HG03460 (cell line): ENCODE results near the gene TOGARAM2.

Experiments used
- ATAC-seq: cut with Tn5 transposase; IDR thresholded peaks from one replicate; pipeline ENCODE4 v1.9.1; 2021; ENCODE audit not compliant: unreplicated experiment

The TOGARAM2 gene

DNA sequence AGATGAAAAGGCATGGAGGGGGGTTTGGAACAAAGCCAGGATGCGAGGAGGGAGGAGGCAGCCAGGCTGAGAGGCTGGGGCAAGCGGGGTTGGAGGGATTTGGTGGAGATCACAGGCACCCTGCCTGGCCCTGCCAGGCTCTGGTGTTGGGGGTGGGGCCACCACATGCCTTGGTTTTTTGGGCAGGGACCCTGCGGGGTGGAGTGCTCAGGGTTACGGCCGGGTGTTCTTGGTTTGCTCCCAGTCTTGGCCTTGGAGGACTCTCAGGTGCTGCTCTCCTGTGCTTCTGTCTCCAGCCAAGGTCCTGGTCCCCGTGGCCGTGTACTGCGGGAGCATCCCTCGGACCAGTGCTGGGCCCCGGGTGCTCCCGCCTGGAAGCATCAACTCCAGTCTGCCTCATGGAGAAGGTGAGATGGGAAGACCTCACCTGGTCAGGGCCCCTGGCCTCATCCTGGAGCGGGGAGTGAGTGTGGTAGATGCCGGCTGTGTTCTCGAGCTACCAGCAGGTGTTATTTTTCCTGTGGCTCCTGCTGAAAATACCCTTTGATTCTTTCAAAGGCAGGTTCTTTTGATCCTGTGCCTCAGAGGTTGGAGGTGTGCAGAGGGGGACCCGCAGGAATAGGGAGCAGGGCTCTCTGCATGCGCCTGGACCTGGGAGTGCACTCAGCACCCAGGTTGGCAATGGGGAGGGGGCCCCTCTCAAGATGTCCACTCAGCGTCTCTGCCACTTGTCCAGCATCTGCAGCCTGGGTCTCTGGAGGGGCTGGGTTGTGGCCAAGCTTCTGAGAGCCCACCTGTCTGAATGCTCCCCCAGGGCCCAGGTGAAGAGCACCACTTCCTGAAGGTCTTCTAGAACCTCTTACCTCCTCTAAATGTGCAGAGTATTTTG is 17.0 kb downstream of the TOGARAM2 start:
- ATAC-seq: no peak

DNA sequence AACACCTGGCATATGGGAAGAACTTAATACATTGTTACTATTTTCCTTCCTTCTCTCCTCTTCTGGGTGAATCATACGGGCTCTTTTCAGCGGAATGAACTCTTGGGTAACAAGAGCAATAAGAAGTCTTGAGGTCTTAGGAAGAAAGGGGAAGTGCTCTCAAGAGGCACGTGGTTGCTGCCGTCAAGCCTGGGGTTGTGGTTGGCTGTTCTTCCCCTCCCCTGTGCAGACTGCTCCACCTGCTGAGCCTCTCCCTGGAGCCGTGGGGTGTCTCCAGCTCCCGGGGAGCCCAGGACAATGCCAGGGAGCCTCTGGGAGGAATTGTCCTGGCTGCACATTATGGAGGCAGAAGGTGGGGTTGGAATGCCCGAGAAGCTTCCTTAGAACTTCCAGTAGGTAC is 19.4 kb downstream of the TOGARAM2 start:
- ATAC-seq: peak; percentile 91

DNA sequence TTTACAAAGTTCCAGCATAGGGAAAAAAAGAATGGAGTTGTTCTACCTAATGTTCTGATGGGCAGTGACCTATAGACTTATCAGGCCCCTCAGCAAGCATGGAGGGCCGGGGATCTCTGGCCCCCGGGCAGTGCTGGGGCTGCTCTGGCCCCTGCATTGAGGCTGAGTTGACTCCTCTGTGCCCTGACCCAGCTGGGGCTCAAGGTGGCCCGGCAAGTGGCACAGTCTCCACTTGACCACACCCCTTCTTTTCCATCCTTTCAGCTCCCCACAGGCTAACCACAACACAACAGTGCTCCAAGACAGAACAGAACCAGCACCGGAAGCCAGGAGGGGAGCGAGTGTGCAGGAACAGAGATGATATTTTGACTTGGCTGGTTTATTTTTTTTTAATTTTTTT is 19.9 kb downstream of the TOGARAM2 start:
- peak; percentile 12 for ATAC-seq

DNA sequence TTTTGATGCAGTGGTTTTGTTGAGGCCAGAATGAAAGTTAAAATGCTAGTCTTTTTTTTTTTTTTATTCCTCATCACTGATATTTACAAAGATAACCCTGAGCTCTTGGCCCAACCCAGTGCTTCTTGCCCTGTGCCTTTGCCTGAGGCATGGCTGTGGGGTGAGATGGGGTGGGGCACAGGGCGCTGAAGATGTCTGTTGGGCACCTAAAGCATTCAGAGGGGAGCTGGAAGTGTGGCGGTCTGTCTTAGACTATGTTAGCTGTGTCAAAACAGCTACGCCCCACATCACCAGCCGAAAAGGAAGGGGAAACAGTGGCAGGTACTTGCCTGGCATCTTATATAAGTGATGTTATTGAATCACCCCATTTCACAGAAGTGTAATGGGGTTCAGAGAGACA is 20.7 kb downstream of the TOGARAM2 start:
- ATAC-seq: no peak

DNA sequence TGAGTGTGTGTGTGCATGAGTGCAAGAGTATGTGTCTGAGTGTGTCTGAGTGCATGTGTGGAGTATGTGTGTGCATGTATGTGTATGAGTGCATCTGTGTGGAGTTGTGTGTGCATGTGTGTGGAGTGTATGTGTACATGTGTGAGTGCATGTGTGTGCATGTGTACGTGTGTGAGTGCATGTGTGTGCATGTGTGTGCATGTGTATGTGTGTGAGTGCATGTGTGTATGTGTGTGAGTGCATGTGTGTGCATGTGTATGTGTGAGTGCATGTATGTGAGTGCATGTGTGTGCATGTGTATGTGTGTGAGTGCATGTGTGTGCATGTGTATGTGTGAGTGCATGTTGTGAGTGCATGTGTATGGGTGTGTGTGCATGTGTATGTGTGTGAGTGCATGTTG is 23.7 kb downstream of the TOGARAM2 start:
- no peak for ATAC-seq

DNA sequence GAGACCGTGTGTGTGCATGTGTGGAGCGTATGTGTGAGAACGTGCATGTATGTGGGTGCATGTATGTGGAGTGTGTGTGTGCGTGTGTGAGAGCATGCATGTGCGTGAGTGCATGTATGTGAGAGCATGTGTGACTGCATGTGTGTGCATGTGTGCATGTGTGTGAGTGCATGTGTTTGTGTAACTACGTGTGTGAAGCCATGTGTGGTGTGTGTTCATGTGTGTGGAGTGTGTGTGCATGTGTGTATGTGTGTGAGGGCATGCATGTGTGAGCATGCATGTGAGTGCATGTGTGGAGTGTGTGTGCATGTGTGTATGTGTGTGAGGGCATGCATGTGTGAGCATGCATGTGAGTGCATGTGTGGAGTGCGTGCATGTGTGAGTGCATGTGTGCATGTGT is 24.2 kb downstream of the TOGARAM2 start:
- ATAC-seq: no peak

DNA sequence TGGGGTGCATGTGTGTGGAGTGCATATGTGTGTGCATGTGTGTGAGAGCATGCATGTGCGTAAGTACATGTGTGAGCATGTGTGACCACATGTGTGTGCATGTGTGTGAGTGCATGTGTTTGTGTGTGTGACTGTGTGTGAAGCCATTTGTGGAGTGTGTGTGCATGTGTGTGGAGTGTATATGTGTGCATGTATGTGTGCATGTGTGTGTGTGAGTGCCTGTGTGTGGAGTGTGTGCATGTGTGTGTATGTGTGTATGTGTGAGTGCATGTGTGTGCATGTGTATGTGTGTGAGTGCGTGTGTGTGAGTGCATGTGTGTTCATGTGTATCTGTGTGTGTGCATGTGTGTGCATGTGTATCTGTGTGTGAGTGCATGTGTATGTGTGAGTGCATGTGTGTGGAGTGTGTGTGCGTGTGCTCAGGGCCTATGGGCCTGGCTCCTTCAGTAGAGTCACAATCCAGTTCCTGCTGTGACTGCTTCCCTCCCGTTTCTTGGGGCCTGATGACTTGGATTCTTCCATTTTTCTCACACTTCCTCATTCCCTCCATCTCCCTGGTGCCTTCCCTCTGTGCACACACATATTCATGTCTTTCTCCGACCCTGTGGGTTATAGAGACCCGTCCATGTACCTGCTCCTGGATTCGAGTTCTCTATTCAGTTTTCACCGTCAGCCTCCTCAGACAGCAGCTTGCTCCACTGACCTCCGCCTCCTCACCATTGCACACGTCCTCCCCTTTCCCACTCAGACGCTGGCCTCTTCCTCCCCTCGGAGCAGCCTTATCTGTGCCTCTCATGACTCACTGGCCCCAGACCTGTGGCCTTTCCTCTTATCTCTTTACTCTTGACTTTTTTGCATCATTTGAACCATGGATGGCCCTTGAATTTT is 25.2 kb downstream of the TOGARAM2 start:
- no peak for ATAC-seq

DNA sequence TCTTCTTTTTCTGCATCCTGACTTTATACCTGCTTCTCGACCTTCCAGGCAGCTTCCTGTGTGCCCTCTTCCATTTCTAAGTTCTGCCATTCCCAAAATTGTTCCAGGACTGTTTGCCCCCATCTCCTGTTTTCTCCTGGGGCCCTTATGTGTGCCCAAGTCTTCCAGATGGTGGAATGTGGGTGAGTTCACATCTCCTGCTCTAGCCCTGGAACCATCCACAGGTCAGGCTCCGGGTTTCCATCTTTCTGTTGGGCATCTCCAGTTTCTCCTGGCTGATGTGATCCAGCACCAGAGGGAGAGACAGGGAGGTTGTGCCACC is 25.8 kb downstream of the TOGARAM2 start:
- ATAC-seq: no peak

DNA sequence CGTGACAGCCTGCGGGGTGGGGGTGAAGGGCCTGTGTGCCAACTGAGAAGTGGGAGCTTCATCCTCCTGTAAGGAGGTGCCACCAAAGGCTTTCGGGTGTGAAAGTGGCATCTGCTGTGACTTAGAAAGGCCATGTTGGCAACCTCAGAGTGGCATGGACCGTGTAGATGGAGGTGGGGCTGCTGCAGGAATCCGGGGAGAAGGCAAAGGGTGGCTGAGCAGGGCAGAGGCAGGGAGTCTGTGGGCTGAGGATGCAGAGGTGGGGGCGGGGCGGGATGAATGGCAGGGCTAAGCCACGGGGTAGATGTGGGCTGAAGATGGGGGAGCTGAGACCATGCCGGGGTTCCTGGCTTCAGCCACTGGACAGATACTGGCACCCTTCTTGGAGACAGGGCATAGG is 28.2 kb downstream of the TOGARAM2 start:
- ATAC-seq: no peak

DNA sequence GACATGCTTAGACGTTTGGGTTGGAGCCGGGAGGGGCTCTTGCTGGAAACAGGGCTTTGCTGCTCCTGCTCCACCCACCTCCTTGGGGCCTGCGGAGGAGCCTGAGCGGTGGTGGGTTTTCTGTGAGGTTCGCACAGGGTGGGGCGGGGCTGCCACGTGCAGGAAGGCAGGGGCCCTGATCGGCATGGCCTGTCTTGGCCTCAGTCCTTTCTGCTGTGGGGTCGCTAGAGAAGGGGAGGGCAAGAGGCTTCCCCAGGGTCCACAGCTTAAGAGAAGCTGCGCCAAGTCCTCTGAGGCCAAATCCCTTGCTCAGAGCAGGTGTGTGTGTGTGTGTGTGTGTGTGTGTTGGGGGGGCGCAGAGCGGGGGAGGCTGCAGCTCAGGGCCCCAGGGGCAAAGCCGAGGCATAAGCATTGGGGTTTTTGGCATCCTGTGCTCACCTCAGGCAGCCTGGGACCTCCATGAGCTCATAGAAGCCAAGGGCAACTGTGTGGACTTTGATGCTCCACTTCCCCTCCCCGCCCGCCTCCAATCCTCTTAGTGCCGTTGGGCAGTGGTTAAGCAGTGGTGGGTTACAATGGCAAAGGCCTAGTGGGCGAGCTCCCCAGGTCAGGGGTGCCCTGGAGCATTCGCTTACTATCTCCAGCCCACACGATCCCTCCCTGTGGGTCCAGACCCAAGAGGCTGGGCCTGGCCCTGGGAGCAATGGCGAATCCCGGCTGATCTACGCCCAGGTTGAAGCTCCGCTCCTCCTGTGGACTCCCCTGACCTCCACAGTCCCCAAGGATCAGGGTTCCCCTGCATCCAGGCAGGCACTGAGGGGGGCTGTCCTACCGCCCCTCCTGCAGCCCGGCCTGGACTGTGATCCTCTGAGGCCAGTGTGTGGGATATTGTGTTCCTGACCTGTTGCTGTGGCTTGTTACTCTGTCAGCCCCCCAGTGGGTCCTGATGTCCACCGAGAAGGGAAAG is 28.9 kb downstream of the TOGARAM2 start:
- no peak for ATAC-seq

DNA sequence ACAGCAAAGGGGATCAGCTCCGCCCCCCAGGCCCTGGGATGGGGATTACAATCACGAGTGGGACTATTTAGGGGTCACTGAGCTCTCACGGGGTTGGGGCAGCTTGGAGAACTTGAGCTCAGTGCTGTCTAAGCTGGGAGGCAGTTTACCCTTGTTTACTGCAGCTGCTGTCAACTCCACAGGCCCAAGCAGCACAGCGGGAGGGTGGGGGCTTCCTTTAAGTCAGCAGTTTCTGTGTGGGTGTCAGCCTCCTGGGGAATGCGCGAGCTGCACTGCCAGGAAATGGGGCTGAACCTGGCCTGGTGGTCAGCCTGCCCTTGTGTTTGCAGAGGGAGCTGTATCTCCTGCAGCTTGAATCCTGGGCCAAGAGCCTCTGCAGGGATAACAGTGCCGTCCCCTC is 29.8 kb downstream of the TOGARAM2 start:
- no peak for ATAC-seq

DNA sequence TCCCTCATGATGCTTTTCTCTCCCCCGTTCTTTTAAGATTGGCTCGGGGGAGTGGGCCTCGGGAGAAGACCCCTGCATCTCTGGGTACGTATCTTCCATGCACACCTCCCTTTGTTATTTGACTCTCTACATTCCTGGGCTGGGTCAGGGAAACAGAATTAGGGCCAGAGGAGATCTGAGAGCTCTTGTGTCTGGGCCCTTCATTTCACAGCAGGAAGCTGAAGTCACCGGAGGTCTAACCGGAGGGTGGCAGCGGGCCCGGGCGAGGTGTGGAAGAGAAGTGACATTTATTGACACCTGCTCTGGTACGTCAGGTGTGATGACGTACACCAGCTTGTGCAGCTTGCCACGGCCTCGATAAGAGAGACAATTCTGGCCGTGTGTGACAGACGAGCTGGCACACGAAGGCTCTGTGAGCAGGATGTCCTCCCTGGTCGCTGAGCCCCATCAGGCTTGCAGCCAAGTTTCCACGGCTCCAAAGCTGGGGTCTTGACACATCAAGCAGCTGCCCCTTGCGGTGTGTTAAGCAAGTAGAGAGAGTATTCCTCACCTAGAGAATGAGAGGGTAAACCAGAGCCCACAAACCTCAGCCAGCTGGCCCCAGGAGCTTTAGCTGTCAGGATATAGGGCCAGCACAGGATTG is 30.4 kb downstream of the TOGARAM2 start:
- no peak for ATAC-seq

DNA sequence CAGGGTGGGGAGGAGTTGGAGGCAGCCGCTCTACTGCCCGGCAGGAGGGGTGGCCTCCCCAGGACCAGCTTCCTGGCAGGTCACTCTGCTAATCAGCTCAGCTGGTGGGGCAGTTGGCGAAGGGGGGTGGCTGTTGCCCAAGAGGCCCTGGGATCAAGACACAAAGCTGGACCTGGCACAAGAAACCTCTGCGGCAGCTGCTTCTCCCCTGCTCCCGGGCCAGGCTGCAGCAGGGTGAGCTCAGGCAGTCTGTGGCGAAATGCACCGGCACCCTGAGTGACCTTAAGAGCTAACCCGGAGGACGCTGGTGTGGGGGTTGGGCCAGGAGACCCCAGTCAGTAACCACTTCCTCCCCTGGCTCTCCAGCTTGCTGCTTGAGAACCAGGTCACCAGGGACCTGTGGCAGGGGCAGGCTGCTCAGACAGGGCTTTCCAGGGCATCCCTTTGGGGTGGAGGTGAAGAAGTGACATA is 31.1 kb downstream of the TOGARAM2 start:
- ATAC-seq: no peak

DNA sequence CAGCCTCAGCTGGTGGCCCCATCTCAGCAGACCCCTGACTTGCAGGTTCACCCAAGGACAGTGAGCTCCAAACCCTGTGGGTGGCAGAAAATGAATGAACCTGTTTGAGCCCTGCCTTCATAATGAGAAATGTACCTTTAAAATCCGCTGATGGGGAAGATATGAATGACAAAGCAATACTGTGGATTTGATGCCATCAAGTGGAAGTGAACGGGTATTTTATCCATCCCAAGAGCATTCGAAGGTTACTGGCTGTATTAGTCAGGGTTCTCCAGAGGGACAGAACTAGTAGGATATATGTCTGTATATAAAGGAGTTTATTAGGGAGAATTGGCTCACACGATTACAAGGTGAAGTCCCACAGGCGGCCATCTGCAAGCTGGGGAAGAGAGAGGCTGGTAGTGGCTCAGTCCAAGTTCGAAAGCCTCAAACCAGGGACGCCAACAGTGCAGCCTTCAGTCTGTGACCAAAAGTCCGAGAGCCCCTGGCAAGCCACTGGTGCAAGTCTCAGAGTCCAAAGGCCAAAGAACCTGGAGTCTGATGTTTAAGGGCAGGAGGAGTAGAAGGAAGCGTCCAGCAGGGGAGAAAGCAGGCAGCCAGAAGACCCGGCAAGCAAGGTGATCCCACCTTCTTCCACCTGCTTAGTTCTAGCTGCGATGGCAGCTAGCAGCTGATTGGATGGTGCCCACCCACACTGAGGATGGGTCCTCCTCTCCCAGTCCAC is 32.1 kb downstream of the TOGARAM2 start:
- ATAC-seq: no peak

DNA sequence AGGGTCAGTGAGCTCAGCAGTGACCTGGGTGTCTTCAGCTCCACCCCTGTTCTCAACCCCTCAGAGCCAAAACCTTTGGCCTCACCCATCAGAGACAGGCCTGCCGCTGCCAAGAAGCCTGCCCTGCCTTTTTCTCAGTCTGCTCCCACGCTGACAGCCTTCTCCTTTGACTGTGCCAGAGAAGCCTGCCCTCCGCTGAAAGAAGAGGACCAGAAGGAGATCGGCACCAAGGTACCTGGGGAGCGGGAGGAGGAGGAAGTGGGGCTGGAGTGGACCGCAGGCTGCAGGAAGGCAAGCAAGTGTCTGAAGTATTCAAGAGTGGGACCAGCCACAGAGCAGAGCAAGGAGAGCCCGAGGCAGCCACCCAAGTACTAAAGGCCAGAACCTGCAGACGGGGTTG is 33.2 kb downstream of the TOGARAM2 start:
- no peak for ATAC-seq

DNA sequence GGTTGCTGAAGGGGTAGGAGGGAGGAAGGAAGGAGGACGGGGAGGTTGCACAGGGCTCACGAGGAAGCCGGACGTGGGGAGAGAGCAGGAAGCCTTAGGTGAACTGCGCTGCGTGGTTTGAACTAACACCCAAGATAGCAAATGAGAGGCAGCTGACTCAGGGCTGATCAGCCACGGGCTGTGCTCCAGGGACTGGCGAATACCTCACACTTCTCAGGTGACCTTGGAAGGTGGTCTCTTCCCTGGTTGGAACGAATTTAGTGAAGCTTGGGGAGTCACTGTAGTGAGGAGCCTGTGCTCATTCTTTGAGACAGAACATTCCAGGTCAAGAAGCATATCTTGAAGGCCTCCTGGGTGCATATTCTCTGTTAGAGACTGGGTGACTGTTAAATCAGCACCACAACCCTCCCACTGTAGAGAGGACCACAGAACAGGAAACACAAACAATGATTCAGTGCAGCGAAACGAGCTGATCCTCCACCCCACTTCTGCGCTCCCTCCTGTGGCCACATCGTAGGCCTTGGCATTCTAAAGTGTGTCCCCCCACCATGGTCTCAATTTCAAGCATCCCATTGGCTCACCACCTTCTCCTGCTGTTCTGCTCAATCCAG is 33.8 kb downstream of the TOGARAM2 start:
- no peak for ATAC-seq

DNA sequence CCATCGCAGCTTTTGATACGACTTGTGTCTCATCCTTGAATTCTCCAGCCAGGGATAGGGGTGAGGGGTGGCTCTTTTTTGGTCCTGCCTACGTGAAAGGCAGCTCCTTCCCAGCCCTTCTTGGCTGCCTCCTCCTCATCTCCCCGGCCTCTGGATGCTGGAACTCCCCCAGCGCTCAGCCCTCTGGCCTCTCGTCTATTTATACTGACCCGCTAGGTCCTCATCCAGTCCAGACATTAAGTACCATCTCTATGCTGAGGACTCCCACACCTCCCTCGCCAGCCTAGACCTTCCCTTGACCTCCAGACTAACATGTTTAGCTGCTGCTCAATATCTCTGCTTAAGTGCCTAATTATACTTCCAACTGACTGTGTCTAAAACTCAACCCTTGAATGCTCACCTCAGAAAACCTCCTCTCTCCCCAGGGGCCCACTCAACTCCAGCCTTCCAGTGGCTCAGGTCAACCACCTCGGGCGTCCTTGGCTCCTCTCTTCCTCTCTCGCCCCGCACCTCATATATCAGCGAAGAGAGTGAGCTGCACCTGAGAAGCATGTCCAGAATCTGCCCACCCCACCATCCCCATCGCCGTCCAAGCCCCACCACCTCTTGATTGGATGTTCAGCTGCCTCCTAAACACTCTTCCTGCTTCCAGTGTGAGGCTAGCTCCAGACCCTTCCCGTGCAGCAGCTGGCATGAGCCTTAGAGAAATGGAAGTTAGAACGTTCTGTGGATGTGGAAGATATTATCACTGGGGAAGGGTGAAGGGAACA is 34.8 kb downstream of the TOGARAM2 start:
- no peak for ATAC-seq

DNA sequence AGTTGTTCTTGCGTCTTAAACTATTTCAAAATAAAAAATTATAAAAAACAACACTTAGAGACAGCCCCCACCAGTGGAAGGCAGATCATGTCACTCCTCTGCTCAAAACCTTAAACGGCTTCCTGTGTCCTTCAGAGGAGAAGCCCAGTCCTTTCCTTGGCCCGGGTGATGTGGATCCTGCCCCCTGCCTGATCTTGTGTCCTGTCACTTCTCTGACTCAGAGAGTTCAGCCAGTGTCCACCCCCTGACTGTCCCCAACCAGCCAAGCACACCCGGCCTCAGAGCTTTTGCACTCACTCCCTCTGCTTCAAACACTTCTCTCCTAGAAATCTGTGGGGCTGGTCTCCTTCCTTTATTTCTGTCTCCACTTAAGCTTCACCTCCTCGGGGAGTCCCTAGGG is 35.4 kb downstream of the TOGARAM2 start:
- no peak for ATAC-seq
